CD4-positive, alpha-beta T cell treated with Interleukin-15 for 1 hour (primary cell): Measurements from ENCODE around the gene RHBDF1.
"Not testable (repeated sequence)": the region's sequence is repeated elsewhere in the genome, so short reads cannot be mapped to it uniquely, and the experiment has no call there.

Experiments
- DNase-seq: peaks from one replicate; pipeline ENCODE4 v3.0.0-alpha.2; 2020

The RHBDF1 gene

GRCh38 chr16:33877-34647 is 38.4 kb downstream of the RHBDF1 start:
- DNase-seq: no peak

- not testable (repeated sequence) for DNase-seq
Measured at GRCh38 chr16:33154-33876, 39.1 kb downstream of the RHBDF1 start.

- not testable (repeated sequence) for DNase-seq
Measured at GRCh38 chr16:30627-31026, 41.8 kb downstream of the RHBDF1 start.

GRCh38 chr16:25926-26348 is 46.5 kb downstream of the RHBDF1 start:
- not testable (repeated sequence) for DNase-seq

GRCh38 chr16:24151-24550 is 48.3 kb downstream of the RHBDF1 start:
- not testable (repeated sequence) for DNase-seq

GRCh38 chr16:20886-21285 is 51.5 kb downstream of the RHBDF1 start:
- not testable (repeated sequence) for DNase-seq

- DNase-seq: not testable (repeated sequence)
Measured at GRCh38 chr16:17062-17765, 55.2 kb downstream of the RHBDF1 start.

- DNase-seq: peak; percentile 94
Measured at GRCh38 chr16:10772-11171, 61.7 kb downstream of the RHBDF1 start.

- no peak for DNase-seq
Measured at GRCh38 chr16:9903-10665, 62.3 kb downstream of the RHBDF1 start.
